Left lung (tissue), 10 donors: ENCODE measurements around the gene LEUTX. TPM values are rescaled to one million over a fixed set of nuclear protein-coding genes. Genes with fewer than 3 reads are reported as not detected.

ENCODE experiments used
- ATAC-seq: fragments of 200-7000 bp; cut with Tn5 transposase; one replicate; pipeline ENCODE4 v1.9.1; 2020; ENCODE audit warnings: moderate library complexity
- DNase-seq, 4 donors: peaks; one replicate each; pipeline ENCODE4 v3.0.0-alpha.2; 2013 to 2020
- H3K27ac ChIP-seq, 2 donors: fragments of 200-600 bp; sonication (generic) in 1 of 2; one replicate each; pipeline versions ENCODE4 v1.5.0 to v1.8.0; 2020 to 2021
- H3K27me3 ChIP-seq, 2 donors: fragments of 200-600 bp; sonication (generic) in 1 of 2; one replicate each; pipeline versions ENCODE4 v1.5.0 to v1.8.0; 2020 to 2021
- H3K36me3 ChIP-seq, 2 donors: fragments of 200-600 bp; sonication (generic) in 1 of 2; one replicate each; pipeline versions ENCODE4 v1.5.0 to v1.8.0; 2020 to 2021
- H3K4me1 ChIP-seq, 2 donors: fragments of 200-600 bp; one replicate each; pipeline ENCODE4 v1.8.0; 2021
- H3K4me3 ChIP-seq, 2 donors: fragments of 200-600 bp; sonication (generic) in 1 of 2; one replicate each; pipeline versions ENCODE4 v1.5.0 to v1.8.0; 2020 to 2021; ENCODE audit warnings: mild to moderate bottlenecking in 1 of 2
- H3K9me3 ChIP-seq, 2 donors: fragments of 200-600 bp; sonication (generic) in 1 of 2; one replicate each; pipeline versions ENCODE4 v1.5.0 to v1.8.0; 2020 to 2021
- CTCF ChIP-seq, 2 donors: fragments of 200-600 bp; sonication (generic) in 1 of 2; IDR thresholded peaks; one replicate each; pipeline versions ENCODE4 v1.5.0 to v1.8.0; 2021; ENCODE audit warnings: antibody characterized with exemption in 2 of 2
- intact Hi-C, 2 donors: fragments of 100-400 bp; cut with DNase I; formaldehyde crosslinking; loops; one replicate each; pipeline versions ENCODE4 v1.11.2 to v1.14.2; 2022
- polyA plus RNA-seq, 6 donors: library from polyadenylated mRNA; unstranded; fragments of 120-200 nt; gene quantifications; one replicate each; pipeline ENCODE4 v1.2.1, GENCODE V29; 2013; ENCODE audit not compliant: insufficient read length in 6 of 6
- total RNA-seq, 2 donors: library from RNA; stranded (reverse); fragmentation: NEBNext Ultra II Directional; extraction: Animal tissue kit (Norgen Biotek cat#: 25700); gene quantifications; one replicate each; pipeline ENCODE4 v1.2.1, GENCODE V29; 2021
- donor health status: DM: no; HTN: yes; CAD: no.
- donor health status: DM: no; HTN: no; CAD: no.

Gene LEUTX
- total and polyA plus RNA-seq, 8 donors: not detected

GRCh38 chr19:39814595-39814994 is 35.9 kb downstream of the LEUTX start:
- Histone ChIP-seq H3K4me3 (no peak overlapping the region), H3K9me3 (no peaks in the 10 kb centered on the region), H3K27ac (no peak overlapping the region), H3K4me1 (no peaks in the 10 kb centered on the region), H3K36me3 (no peaks in the 10 kb centered on the region), H3K27me3 (no peaks in the 10 kb centered on the region)
- no peak for TF ChIP-seq CTCF (IDR thresholded peaks at IDR 0.05)
- no peak for DNase-seq
- no peak for ATAC-seq
- intact Hi-C loops: no loop called here

- intact Hi-C loops: no loop called here
- TF ChIP-seq CTCF (IDR thresholded peaks at IDR 0.05): no peak
- DNase-seq: no peak
Observed at GRCh38 chr19:39816287-39817048, 37.8 kb downstream of the LEUTX start.

GRCh38 chr19:39817888-39818561 is 39.4 kb downstream of the LEUTX start:
- ATAC-seq: no peak
- Histone ChIP-seq H3K27ac (no peak overlapping the region), H3K4me3 (no peak overlapping the region), H3K9me3 (no peaks in the 10 kb centered on the region), H3K27me3 (no peaks in the 10 kb centered on the region), H3K36me3 (no peaks in the 10 kb centered on the region), H3K4me1 (no peaks in the 10 kb centered on the region)
- no peak for DNase-seq
- intact Hi-C loops: no loop called here
- no peak for TF ChIP-seq CTCF (IDR thresholded peaks at IDR 0.05)

More at GRCh38 chr19:39816287-39817048, 37.8 kb downstream of the LEUTX start:
- no peaks in the 10 kb centered on the region for H3K4me1 ChIP-seq
- H3K27me3 ChIP-seq: no peaks in the 10 kb centered on the region
- ATAC-seq: no peak
- H3K9me3 ChIP-seq: no peaks in the 10 kb centered on the region
- H3K27ac ChIP-seq: no peak overlapping the region
- H3K4me3 ChIP-seq: no peak overlapping the region
- no peaks in the 10 kb centered on the region for H3K36me3 ChIP-seq

- ATAC-seq (no peak), DNase-seq (no peak)
- H3K27me3 ChIP-seq: no peaks in the 10 kb centered on the region
- peaks cover 0 to 4% of the 10 kb centered on the region in 2 donors for H3K4me1 ChIP-seq
- no peak overlapping the region for H3K27ac ChIP-seq
- no peaks in the 10 kb centered on the region for H3K9me3 ChIP-seq
- no peaks in the 10 kb centered on the region for H3K36me3 ChIP-seq
- no peak overlapping the region for H3K4me3 ChIP-seq
- intact Hi-C loops: no loop called here
- TF ChIP-seq CTCF (IDR thresholded peaks at IDR 0.05): no peak
Observed at GRCh38 chr19:39818626-39819097, 40.0 kb downstream of the LEUTX start.

- no peak overlapping the region for H3K4me3 ChIP-seq
- no peak for TF ChIP-seq CTCF (IDR thresholded peaks at IDR 0.05)
- H3K36me3 ChIP-seq: no peaks in the 10 kb centered on the region
- no peak overlapping the region for H3K27ac ChIP-seq
- DNase-seq (no peak), ATAC-seq (no peak)
- peaks cover 0 to 10% of the 10 kb centered on the region in 2 donors for H3K4me1 ChIP-seq
- H3K27me3 ChIP-seq: no peaks in the 10 kb centered on the region
- no peaks in the 10 kb centered on the region for H3K9me3 ChIP-seq
- intact Hi-C loops: no loop called here
Observed at GRCh38 chr19:39819786-39820185, 41.1 kb downstream of the LEUTX start.
